H4 (cell line): ENCODE results near the gene PNMA6E. TPM values are rescaled to one million over a fixed set of nuclear protein-coding genes. Genes with fewer than 3 reads are reported as not detected.

Source experiments
- DNase-seq: peaks from one replicate; pipeline ENCODE4 v3.0.0-alpha.2; 2015; ENCODE audit warnings: low spot score
- total RNA-seq: library from RNA; depleted of rRNA; stranded (reverse); fragments of >200 nt; shearing (Covaris generic); gene quantifications from 2 replicates; pipeline ENCODE4 v1.2.3, GENCODE V29; 2014; rRNA removed

The PNMA6E gene
- total RNA-seq, 1 experiment from 2014 or later, result not detected

GRCh38 chrX:153352858-153353257, 48.3 kb downstream of the PNMA6E start:
- DNase-seq, result no peak

GRCh38 chrX:153351981-153352380, 49.2 kb downstream of the PNMA6E start:
- DNase-seq, result no peak

GRCh38 chrX:153349952-153350351, 51.2 kb downstream of the PNMA6E start:
- DNase-seq, result no peak

GRCh38 chrX:153348421-153348820, 52.7 kb downstream of the PNMA6E start:
- no peak for DNase-seq

GRCh38 chrX:153347530-153347929, 53.6 kb downstream of the PNMA6E start:
- DNase-seq, result no peak

Other genes starting within 250 kb of the PNMA6E start
- 153 and 209 TPM in 2 replicates for gene MAGEA1, start 222.1 kb downstream of the PNMA6E start, total RNA-seq
- gene PNMA6F, start 79.6 kb downstream of the PNMA6E start, total RNA-seq, result not detected in 2 replicates
- gene ZNF275, start 67.2 kb downstream of the PNMA6E start, total RNA-seq, result 6.0 and 6.3 TPM in 2 replicates
- not detected in 2 replicates for gene ZFP92, start 10.1 kb upstream of the PNMA6E start, total RNA-seq
- gene TREX2, start 44.7 kb upstream of the PNMA6E start, total RNA-seq, result 1.2 TPM in 1 of 2 replicates, not detected in the other
- 48.6 and 52.4 TPM in 2 replicates for gene HAUS7, start 69.2 kb upstream of the PNMA6E start, total RNA-seq
- gene BGN, start 93.6 kb upstream of the PNMA6E start, total RNA-seq, result not detected in 2 replicates
- gene ATP2B3, start 116.3 kb upstream of the PNMA6E start, total RNA-seq, result not detected in 2 replicates
- 31.4 and 36.2 TPM in 2 replicates for gene CCNQ, start 197.8 kb upstream of the PNMA6E start, total RNA-seq
- gene DUSP9, start 245.9 kb upstream of the PNMA6E start, total RNA-seq, result 1.3 and 3.2 TPM in 2 replicates